GM10847 (cell line): ENCODE results near the gene WNT2B.

Source experiments
- POLR2A ChIP-seq: IDR thresholded peaks from 2 replicates; pipeline ENCODE4 v1.6.1; 2011; ENCODE audit not compliant: insufficient read length; ENCODE audit errors: extremely low read depth

WNT2B gene

GRCh38 chr1:112508278-112509004, at the start of gene WNT2B:
TSS of gene WNT2B (plus strand) at chr1:112508965. CDS start at chr1:112509263, 298 bp downstream.
- TF ChIP-seq POLR2A = no peak

- TF ChIP-seq POLR2A = no peak
These were observed 48.1 kb upstream of the WNT2B start for GRCh38 chr1:112460615-112461014.

- no peak for TF ChIP-seq POLR2A
These were observed 47.4 kb upstream of the WNT2B start for GRCh38 chr1:112461200-112461871.

- TF ChIP-seq POLR2A = no peak
These were observed 45.8 kb upstream of the WNT2B start for GRCh38 chr1:112462953-112463279.

GRCh38 chr1:112464501-112464900, 44.3 kb upstream of the WNT2B start:
- TF ChIP-seq POLR2A = no peak

GRCh38 chr1:112465122-112465521, 43.6 kb upstream of the WNT2B start:
- TF ChIP-seq POLR2A = no peak

- no peak for TF ChIP-seq POLR2A
These were observed 42.6 kb upstream of the WNT2B start for GRCh38 chr1:112466078-112466660.

GRCh38 chr1:112470966-112471365, 37.8 kb upstream of the WNT2B start:
- TF ChIP-seq POLR2A = no peak

- TF ChIP-seq POLR2A = no peak
These were observed 36.6 kb upstream of the WNT2B start for GRCh38 chr1:112472142-112472541.

- TF ChIP-seq POLR2A = no peak
These were observed 31.2 kb upstream of the WNT2B start for GRCh38 chr1:112477550-112477949.

GRCh38 chr1:112478314-112478713, 30.5 kb upstream of the WNT2B start:
- no peak for TF ChIP-seq POLR2A

GRCh38 chr1:112488141-112488540, 20.6 kb upstream of the WNT2B start:
- no peak for TF ChIP-seq POLR2A

- TF ChIP-seq POLR2A = no peak
These were observed 16.7 kb upstream of the WNT2B start for GRCh38 chr1:112492076-112492475.

- TF ChIP-seq POLR2A = no peak
These were observed 15.4 kb upstream of the WNT2B start for GRCh38 chr1:112493351-112493750.

GRCh38 chr1:112496290-112496689, 12.5 kb upstream of the WNT2B start:
- no peak for TF ChIP-seq POLR2A
